ENCODE results near the gene MYB. TPM values are rescaled to one million over a fixed set of nuclear protein-coding genes. Genes with fewer than 3 reads are reported as not detected.

Gene MYB
- total and polyA plus RNA-seq, 2 of the 8 experiments (the other 6 are each of a cell fraction or from before 2014, with no cell fraction given) = 4.0 to 7.6 TPM

DNA sequence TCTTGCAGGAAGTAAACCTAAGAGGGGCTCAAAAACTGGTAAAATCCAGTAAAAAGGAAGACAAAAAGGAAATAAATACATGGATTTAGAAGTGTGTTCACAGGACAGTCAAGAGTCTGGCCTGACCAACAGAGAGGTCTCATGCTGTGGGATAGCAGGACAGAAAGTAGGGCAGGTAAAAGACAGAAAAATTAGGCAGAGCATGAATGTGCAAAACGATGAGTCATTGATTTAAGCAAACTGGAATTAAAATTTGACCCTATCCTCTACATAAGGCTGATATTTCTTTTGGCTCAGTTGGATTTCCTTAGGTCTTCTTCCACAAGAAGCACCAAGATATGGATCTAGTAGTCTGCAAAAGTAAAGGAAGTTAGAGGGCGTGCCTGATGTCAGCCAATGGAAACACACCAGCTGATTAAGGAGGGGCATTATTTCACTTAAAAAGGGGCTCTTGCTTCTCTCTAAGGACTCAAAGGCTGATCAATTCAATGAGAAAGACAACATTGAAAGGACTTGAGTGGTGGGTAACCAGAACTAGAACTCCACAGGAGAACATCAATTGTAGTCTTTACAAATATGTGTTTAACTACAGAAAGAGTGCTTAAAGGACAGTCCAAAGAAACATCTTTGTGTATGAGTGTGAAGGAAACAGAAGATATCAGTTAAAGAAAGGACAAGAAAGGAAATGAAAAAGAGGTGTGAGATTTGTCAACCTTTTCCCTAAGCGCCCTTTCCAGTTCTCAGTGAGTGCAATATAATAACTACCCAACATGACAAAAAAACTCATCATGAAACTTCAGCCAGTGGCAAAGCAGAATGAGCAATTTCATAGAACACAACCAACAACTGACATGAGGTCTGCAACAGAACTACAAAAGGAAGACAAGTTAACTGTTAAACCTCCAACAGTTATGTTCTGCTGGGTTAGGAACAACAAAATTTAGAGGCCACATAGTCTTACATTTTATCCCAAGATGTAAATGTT lies 19.4 kb upstream of the MYB start:
- peak overlapping the region; percentile 18; the same call in 1 of the 2 replicates for H2AFZ ChIP-seq (ENCODE audit: low read length)
- no peak overlapping the region for H4K5ac ChIP-seq (ENCODE audit: insufficient read length, low read depth, low read length)
- no peak overlapping the region for H3K18ac ChIP-seq (ENCODE audit: extremely low read depth, low read length)
- no peaks in the 10 kb centered on the region for H3K36me3 ChIP-seq (ENCODE audit: control insufficient read depth in 2 of 4, insufficient read depth in 4 of 4, low read length in 3 of 4)
- no peak overlapping the region for H3K9ac ChIP-seq (replicated peaks in 1 of 4; ENCODE audit: extremely low read depth in 1 of 4, low read depth in 3 of 4, low read length in 3 of 4)
- no peaks in the 10 kb centered on the region for H3K27me3 ChIP-seq (replicated peaks in 1 of 4; ENCODE audit: control insufficient read depth in 3 of 4, extremely low read depth in 1 of 4, insufficient read depth in 3 of 4, low read length in 3 of 4)
- H4K91ac ChIP-seq (replicated peaks; ENCODE audit: insufficient read length, low read length) = no peak overlapping the region
- no peak overlapping the region for H2BK20ac ChIP-seq (ENCODE audit: low read length)
- no peak overlapping the region for H3K4me2 ChIP-seq (ENCODE audit: insufficient read depth in 1 of 2, low read depth in 2 of 2, low read length in 2 of 2)
- FAIRE-seq (no peak), DNase-seq (ENCODE audit: low read depth in 1 of 2, low spot score in 2 of 2) (no peak)
- H2BK12ac ChIP-seq (ENCODE audit: low read depth, low read length) = no peak overlapping the region
- H3K23me2 ChIP-seq (ENCODE audit: low read depth, low read length) = no peaks in the 10 kb centered on the region
- H3K14ac ChIP-seq (ENCODE audit: insufficient read length) = no peak overlapping the region
- no peak overlapping the region for H2AK5ac ChIP-seq (ENCODE audit: low read depth, low read length)
- no peak overlapping the region for H3K56ac ChIP-seq (replicated peaks; ENCODE audit: insufficient read length, low read depth, low read length)
- no peak overlapping the region for H2BK15ac ChIP-seq (ENCODE audit: low read length)
- no peak overlapping the region for H3K27ac ChIP-seq (ENCODE audit: low read depth, low read length)
- H3K23ac ChIP-seq (ENCODE audit: insufficient read length) = no peak overlapping the region
- WGBS, 2 experiments (ENCODE audit: extremely low coverage in 1 of 2, insufficient coverage in 1 of 2, insufficient read length in 1 of 2, insufficient replicate concordance in 2 of 2, low coverage in 1 of 2, low lambda C conversion rate in 2 of 2, missing lambda C conversion rate in 1 of 2) = 83% methylated on average over 3 of the region's 3 CpGs; no CpG with 5 or more reads in 1 of the 2 experiments
- H3K79me2 ChIP-seq (ENCODE audit: control insufficient read depth in 1 of 2, insufficient read depth in 2 of 2, low read length in 2 of 2) = no peaks in the 10 kb centered on the region
- no peak overlapping the region for H2BK120ac ChIP-seq (replicated peaks; ENCODE audit: low read depth, low read length)
- POLR2A ChIA-PET (ENCODE audit: partially characterized antibody) = interaction anchor here (1.0 kb wide), 1 partner anchor 17 kb away, joined by 3 read pairs; no protein-coding TSS in a partner anchor
- no peak overlapping the region for H3K4ac ChIP-seq (replicated peaks; ENCODE audit: insufficient read length, low read depth, low read length)
- no peaks in the 10 kb centered on the region for H3K9me3 ChIP-seq (ENCODE audit: insufficient read depth in 2 of 2, low read depth in 1 of 2, low read length in 1 of 2)
- H3K79me1 ChIP-seq (ENCODE audit: low read depth, low read length) = no peaks in the 10 kb centered on the region
- H4K8ac ChIP-seq (ENCODE audit: extremely low read depth, insufficient read depth, low read length) = no peak overlapping the region
- H3K4me3 ChIP-seq (ENCODE audit: extremely low read depth in 1 of 4, insufficient read depth in 2 of 4, low read depth in 3 of 4, low read length in 4 of 4) = no peak overlapping the region
- H4K20me1 ChIP-seq (replicated peaks in 1 of 2; ENCODE audit: control insufficient read depth in 1 of 2, insufficient read depth in 2 of 2, low read length in 2 of 2) = no peaks in the 10 kb centered on the region
- 0 out of 7 replicates have a peak, but pooled peaks cover 0 to 2% (median 0%) of the 10 kb centered on the region in 4 experiments for H3K4me1 ChIP-seq (replicated peaks in 1 of 4; ENCODE audit: control insufficient read depth in 3 of 4, insufficient read depth in 4 of 4, low read length in 3 of 4)
- no peak overlapping the region for H2BK5ac ChIP-seq (ENCODE audit: low read depth, low read length)
- CTCF ChIA-PET (ENCODE audit: partially characterized antibody) = interaction anchor here (0.6 to 5.6 kb wide), 31 partner anchors 10 to 289 kb away, joined by 3 to 38 read pairs (median 4); no protein-coding TSS in a partner anchor
- TF ChIP-seq POLR2AphosphoS5 (IDR thresholded peaks at IDR 0.05; ENCODE audit: low read depth, low read length) (no peak), GABPA (IDR thresholded peaks at IDR 0.05; ENCODE audit: borderline replicate concordance, insufficient read depth, low read length) (no peak), NANOG (IDR thresholded peaks at IDR 0.05; ENCODE audit: insufficient read depth, low read depth, low read length, poor library complexity, severe bottlenecking) (no peak), JUND (IDR thresholded peaks at IDR 0.05; ENCODE audit: low read length) (no peak), CHD1 (IDR thresholded peaks at IDR 0.05; ENCODE audit: low read depth, low read length) (no peak), TAF7 (optimal IDR thresholded peaks at IDR 0.05; ENCODE audit: borderline replicate concordance, low read depth, low read length) (no peak), CHD2 (IDR thresholded peaks at IDR 0.05; ENCODE audit: low read length) (no peak), FOSL1 (IDR thresholded peaks at IDR 0.05; ENCODE audit: insufficient read depth, low read depth, low read length) (no peak), TEAD4 (IDR thresholded peaks at IDR 0.05; ENCODE audit: low read depth, low read length) (no peak), KDM5A (IDR thresholded peaks at IDR 0.05; ENCODE audit: low read length) (no peak)
- TF ChIP-seq, protein P1, sequence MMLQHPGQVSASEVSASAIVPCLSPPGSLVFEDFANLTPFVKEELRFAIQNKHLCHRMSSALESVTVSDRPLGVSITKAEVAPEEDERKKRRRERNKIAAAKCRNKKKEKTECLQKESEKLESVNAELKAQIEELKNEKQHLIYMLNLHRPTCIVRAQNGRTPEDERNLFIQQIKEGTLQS (IDR thresholded peaks at IDR 0.05; ENCODE audit: insufficient read depth, low read depth, low read length) = no peak

Data from H1 (cell line).